ENCODE data around the gene APEH.

APEH gene

DNA sequence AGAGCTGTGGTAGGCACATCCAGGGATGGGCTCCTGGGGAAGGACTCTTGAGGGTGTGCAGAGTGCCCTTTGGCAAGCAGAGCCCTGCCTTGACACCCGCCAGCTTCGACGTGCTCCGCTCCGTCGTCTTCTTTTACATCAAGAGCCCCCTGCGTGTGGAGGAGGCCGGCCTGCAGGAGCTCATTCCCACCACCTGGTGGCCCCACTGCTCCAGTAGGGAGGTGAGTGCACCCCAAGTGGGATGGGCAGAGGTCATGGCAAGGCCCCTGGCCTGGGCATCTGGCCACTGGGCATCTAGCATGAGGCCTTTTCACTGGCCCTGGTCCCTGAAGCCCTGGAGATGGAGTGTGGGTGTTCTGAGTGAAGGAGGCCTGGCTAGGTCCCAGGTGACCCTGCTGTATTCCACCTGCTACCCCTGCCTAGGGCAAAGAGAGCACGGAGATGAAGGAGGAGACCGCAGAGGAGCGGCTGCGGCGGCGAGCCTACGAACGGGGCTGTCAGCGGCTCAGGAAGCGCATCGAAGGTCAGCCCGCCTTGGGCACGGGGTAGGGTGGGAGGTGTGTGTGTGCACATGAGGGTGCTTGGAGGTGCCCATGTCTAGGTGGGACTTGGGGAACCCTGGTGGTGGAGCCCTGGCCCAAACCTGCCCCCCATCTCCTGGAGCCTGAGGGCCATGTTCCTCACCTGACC, 27.4 kb downstream of the APEH start:
- ChIA-PET POLR2A (interaction anchor here (0.5 to 0.6 kb wide), 2 partner anchors 135 to 660 kb away, joined by 3 to 7 read pairs; no protein-coding TSS in a partner anchor), CTCF (interaction anchor here (0.7 to 4.7 kb wide), 4 partner anchors 28 to 162 kb away, joined by 3 to 36 read pairs (median 10); no protein-coding TSS in a partner anchor)
- no peaks in the 10 kb centered on the region for H3K4me1 ChIP-seq (ENCODE audit: control insufficient read depth, insufficient read depth, low read length)
- peaks cover 0 to 94% of the 10 kb centered on the region in 2 experiments; a peak in 1 of 3 replicates for H3K36me3 ChIP-seq (ENCODE audit: control insufficient read depth in 2 of 2, insufficient read depth in 1 of 2, low read length in 2 of 2)
- no peak overlapping the region for H3K4me3 ChIP-seq (ENCODE audit: low read depth, low read length)
- H3K9me3 ChIP-seq (ENCODE audit: control insufficient read depth, insufficient read depth, low read depth, low read length): no peaks in the 10 kb centered on the region
- H3K27ac ChIP-seq (ENCODE audit: extremely low read depth, low read depth, low read length): no peak overlapping the region
- TF ChIP-seq ZNF701 (tag by site-specific recombination; IDR thresholded peaks at IDR 0.05) (no peak), WT1 (tag by site-specific recombination; IDR thresholded peaks at IDR 0.05) (no peak), TCF7L2 (IDR thresholded peaks at IDR 0.05; ENCODE audit: borderline replicate concordance, low read depth, low read length) (no peak), EGR2 (tag by site-specific recombination; IDR thresholded peaks at IDR 0.05; ENCODE audit: low read depth) (no peak), ZNF658 (tag by site-specific recombination; IDR thresholded peaks at IDR 0.05) (no peak), SCRT1 (tag by site-specific recombination; IDR thresholded peaks at IDR 0.05; ENCODE audit: borderline replicate concordance) (no peak), ZNF521 (tag by site-specific recombination; IDR thresholded peaks at IDR 0.05) (no peak), ZSCAN16 (tag by site-specific recombination; IDR thresholded peaks at IDR 0.05) (no peak), ZNF292 (tag by site-specific recombination; IDR thresholded peaks at IDR 0.05; ENCODE audit: borderline replicate concordance, low read depth) (no peak), ZNF426 (tag by site-specific recombination; IDR thresholded peaks at IDR 0.05) (no peak), KLF16 (tag by site-specific recombination; IDR thresholded peaks at IDR 0.05) (no peak), ZNF350 (tag by site-specific recombination; IDR thresholded peaks at IDR 0.05) (no peak), ZBTB20 (tag by site-specific recombination; IDR thresholded peaks at IDR 0.05) (no peak), ZNF324 (tag by site-specific recombination; IDR thresholded peaks at IDR 0.05) (no peak), ZNF76 (tag by site-specific recombination; IDR thresholded peaks at IDR 0.05; ENCODE audit: borderline replicate concordance, low read depth) (no peak), MEIS1 (CRISPR knock-in tag; IDR thresholded peaks at IDR 0.05; ENCODE audit: borderline replicate concordance) (no peak), ZNF529 (tag by site-specific recombination; IDR thresholded peaks at IDR 0.05; ENCODE audit: insufficient replicate concordance) (no peak)
- TF ChIP-seq, protein P1, sequence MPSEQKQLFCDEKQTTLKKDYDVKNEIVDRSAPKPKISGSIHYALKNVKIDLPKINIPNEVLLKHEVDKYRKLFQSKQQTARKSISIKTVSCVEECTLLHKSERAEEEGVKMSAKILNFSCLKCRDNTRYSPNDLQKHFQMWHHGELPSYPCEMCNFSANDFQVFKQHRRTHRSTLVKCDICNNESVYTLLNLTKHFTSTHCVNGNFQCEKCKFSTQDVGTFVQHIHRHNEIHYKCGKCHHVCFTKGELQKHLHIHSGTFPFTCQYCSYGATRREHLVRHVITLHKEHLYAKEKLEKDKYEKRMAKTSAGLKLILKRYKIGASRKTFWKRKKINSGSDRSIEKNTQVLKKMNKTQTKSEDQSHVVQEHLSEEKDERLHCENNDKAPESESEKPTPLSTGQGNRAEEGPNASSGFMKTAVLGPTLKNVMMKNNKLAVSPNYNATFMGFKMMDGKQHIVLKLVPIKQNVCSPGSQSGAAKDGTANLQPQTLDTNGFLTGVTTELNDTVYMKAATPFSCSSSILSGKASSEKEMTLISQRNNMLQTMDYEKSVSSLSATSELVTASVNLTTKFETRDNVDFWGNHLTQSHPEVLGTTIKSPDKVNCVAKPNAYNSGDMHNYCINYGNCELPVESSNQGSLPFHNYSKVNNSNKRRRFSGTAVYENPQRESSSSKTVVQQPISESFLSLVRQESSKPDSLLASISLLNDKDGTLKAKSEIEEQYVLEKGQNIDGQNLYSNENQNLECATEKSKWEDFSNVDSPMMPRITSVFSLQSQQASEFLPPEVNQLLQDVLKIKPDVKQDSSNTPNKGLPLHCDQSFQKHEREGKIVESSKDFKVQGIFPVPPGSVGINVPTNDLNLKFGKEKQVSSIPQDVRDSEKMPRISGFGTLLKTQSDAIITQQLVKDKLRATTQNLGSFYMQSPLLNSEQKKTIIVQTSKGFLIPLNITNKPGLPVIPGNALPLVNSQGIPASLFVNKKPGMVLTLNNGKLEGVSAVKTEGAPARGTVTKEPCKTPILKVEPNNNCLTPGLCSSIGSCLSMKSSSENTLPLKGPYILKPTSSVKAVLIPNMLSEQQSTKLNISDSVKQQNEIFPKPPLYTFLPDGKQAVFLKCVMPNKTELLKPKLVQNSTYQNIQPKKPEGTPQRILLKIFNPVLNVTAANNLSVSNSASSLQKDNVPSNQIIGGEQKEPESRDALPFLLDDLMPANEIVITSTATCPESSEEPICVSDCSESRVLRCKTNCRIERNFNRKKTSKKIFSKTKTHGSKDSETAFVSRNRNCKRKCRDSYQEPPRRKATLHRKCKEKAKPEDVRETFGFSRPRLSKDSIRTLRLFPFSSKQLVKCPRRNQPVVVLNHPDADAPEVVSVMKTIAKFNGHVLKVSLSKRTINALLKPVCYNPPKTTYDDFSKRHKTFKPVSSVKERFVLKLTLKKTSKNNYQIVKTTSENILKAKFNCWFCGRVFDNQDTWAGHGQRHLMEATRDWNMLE (tag by site-specific recombination; conservative IDR thresholded peaks at IDR 0.05; ENCODE audit: low read depth): no peak
- TF ChIP-seq, protein P2, sequence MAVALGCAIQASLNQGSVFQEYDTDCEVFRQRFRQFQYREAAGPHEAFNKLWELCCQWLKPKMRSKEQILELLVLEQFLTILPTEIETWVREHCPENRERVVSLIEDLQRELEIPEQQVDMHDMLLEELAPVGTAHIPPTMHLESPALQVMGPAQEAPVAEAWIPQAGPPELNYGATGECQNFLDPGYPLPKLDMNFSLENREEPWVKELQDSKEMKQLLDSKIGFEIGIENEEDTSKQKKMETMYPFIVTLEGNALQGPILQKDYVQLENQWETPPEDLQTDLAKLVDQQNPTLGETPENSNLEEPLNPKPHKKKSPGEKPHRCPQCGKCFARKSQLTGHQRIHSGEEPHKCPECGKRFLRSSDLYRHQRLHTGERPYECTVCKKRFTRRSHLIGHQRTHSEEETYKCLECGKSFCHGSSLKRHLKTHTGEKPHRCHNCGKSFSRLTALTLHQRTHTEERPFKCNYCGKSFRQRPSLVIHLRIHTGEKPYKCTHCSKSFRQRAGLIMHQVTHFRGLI (tag by site-specific recombination; IDR thresholded peaks at IDR 0.05): no peak
- TF ChIP-seq, protein P3, sequence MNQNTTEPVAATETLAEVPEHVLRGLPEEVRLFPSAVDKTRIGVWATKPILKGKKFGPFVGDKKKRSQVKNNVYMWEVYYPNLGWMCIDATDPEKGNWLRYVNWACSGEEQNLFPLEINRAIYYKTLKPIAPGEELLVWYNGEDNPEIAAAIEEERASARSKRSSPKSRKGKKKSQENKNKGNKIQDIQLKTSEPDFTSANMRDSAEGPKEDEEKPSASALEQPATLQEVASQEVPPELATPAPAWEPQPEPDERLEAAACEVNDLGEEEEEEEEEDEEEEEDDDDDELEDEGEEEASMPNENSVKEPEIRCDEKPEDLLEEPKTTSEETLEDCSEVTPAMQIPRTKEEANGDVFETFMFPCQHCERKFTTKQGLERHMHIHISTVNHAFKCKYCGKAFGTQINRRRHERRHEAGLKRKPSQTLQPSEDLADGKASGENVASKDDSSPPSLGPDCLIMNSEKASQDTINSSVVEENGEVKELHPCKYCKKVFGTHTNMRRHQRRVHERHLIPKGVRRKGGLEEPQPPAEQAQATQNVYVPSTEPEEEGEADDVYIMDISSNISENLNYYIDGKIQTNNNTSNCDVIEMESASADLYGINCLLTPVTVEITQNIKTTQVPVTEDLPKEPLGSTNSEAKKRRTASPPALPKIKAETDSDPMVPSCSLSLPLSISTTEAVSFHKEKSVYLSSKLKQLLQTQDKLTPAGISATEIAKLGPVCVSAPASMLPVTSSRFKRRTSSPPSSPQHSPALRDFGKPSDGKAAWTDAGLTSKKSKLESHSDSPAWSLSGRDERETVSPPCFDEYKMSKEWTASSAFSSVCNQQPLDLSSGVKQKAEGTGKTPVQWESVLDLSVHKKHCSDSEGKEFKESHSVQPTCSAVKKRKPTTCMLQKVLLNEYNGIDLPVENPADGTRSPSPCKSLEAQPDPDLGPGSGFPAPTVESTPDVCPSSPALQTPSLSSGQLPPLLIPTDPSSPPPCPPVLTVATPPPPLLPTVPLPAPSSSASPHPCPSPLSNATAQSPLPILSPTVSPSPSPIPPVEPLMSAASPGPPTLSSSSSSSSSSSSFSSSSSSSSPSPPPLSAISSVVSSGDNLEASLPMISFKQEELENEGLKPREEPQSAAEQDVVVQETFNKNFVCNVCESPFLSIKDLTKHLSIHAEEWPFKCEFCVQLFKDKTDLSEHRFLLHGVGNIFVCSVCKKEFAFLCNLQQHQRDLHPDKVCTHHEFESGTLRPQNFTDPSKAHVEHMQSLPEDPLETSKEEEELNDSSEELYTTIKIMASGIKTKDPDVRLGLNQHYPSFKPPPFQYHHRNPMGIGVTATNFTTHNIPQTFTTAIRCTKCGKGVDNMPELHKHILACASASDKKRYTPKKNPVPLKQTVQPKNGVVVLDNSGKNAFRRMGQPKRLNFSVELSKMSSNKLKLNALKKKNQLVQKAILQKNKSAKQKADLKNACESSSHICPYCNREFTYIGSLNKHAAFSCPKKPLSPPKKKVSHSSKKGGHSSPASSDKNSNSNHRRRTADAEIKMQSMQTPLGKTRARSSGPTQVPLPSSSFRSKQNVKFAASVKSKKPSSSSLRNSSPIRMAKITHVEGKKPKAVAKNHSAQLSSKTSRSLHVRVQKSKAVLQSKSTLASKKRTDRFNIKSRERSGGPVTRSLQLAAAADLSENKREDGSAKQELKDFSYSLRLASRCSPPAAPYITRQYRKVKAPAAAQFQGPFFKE (tag by site-specific recombination; IDR thresholded peaks at IDR 0.05; ENCODE audit: borderline replicate concordance): no peak
